ENCODE data around the gene SMPD4.
"Not testable (repeated sequence)": the region's sequence is repeated elsewhere in the genome, so short reads cannot be mapped to it uniquely, and the experiment has no call there.

DNA sequence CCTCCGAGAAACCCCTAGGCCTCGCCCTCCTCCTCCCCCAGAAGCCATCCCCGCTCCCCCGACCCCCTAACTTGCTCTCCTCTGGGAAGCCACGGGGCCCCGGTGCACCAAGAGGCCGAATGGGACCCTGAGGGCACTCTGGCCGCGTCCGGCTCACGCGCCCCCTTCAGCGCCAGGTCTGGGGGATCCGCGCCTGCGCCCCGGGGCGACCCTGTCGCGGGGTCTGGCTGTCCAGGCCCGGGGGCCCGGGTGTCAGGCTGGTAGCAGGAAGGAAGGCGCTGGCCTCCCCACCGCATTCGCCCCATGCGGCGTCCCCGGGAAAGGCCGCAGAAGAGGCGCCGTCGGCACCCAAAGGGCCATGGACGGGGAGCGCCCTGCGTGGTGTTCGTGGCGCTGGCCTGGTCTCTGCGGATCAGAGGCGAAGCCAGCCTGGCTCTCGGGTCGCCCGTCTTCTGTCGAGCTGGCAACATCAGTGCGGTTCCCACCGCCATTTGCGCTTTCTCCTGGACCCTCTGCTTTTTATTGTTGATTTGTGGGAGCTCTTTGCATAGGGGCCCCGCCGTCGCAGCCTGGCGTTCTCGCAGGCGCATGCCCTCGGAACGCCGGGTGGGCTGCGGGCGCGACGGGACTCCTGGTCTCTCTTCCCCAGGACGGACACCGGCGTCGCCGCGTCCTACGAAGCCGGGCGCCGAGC lies 47.2 kb upstream of the SMPD4 start:
- TF ChIP-seq EZH2 (IDR thresholded peaks at IDR 0.05; ENCODE audit: borderline replicate concordance), result not testable (repeated sequence)
- TF ChIP-seq, protein P1, sequence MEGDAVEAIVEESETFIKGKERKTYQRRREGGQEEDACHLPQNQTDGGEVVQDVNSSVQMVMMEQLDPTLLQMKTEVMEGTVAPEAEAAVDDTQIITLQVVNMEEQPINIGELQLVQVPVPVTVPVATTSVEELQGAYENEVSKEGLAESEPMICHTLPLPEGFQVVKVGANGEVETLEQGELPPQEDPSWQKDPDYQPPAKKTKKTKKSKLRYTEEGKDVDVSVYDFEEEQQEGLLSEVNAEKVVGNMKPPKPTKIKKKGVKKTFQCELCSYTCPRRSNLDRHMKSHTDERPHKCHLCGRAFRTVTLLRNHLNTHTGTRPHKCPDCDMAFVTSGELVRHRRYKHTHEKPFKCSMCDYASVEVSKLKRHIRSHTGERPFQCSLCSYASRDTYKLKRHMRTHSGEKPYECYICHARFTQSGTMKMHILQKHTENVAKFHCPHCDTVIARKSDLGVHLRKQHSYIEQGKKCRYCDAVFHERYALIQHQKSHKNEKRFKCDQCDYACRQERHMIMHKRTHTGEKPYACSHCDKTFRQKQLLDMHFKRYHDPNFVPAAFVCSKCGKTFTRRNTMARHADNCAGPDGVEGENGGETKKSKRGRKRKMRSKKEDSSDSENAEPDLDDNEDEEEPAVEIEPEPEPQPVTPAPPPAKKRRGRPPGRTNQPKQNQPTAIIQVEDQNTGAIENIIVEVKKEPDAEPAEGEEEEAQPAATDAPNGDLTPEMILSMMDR (IDR thresholded peaks at IDR 0.05; ENCODE audit: poor library complexity), result not testable (repeated sequence)

Data from hepatocyte (in vitro differentiated cells).